IPS-NIHi11 (cell line): Measurements from ENCODE around the gene CARMIL1.

Experiments used
- DNase-seq: peaks from one replicate; pipeline ENCODE4 v3.0.0; 2012; ENCODE audit warnings: mixed read lengths, low spot score

The CARMIL1 gene

DNA sequence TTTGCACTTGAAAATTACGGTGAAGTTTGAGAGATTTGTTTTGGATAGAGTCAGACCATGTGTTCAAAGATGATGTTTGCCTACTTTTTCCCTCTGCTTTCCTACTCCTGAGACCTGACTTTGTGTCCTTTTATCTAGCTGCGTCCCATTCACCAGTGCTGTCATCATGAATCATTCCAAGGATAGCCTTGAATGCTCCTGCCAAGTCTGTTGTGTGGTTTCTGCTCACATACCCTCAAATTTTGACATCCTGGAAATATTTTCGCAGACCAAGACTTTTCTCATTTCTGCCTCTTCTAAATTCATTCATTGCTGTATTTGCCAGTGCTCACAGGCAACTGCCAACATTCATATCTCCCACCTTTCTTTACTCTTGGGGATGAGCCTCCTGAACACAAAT is 197.0 kb downstream of the CARMIL1 start:
- no peak for DNase-seq

DNA sequence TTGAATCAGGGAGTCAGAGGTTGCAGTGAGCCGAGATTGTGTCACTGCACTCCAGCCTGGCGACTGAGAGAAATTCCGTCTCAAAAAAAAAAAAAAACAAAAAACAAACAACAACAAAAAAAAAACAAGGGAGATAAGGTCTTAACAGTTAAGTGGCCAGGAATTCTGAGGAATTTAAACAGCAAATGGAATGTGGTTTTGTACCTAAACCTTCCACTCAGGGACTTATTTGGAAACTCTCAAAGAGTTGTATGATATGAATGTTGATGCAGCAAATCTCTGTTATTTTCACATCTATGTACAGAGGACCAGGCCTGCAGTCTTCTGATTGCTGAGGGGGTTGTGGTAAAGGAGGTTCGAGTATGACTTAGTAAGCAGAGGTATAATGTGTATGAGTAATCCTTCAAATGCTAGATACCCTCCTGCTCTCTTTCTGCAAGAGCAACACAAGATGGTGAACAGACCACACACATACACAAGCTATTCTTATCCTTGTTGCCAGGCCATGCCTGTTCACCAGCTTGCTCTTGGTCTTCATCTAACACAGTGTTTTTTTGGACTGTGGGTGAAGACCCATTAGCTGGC is 197.9 kb downstream of the CARMIL1 start:
- DNase-seq, result no peak

GRCh38 chr6:25478973-25479372 is 199.8 kb downstream of the CARMIL1 start:
- DNase-seq, result no peak

- DNase-seq, result no peak
These were observed 202.1 kb downstream of the CARMIL1 start for GRCh38 chr6:25481267-25481666.

DNA sequence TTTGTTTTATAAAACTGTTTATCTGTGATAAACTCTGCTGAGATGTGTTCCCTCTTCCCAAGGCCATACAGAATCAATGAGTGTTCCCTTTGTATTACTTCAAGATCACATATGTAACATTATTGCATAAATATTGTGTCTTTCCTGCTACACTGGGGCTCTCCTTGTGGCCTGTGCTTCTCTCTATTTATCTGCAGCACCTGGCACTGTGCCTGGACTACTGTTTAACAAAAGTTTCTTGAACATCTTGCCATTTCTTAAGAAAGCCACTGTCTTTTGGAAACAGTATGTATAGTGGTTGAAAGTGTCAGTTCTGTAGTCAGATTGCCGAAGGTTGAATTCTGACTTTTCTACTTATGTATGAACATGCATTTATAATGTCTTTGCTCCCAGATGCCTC is 203.8 kb downstream of the CARMIL1 start:
- no peak for DNase-seq

- DNase-seq, result no peak
These were observed 204.8 kb downstream of the CARMIL1 start for GRCh38 chr6:25483943-25484342.

DNA sequence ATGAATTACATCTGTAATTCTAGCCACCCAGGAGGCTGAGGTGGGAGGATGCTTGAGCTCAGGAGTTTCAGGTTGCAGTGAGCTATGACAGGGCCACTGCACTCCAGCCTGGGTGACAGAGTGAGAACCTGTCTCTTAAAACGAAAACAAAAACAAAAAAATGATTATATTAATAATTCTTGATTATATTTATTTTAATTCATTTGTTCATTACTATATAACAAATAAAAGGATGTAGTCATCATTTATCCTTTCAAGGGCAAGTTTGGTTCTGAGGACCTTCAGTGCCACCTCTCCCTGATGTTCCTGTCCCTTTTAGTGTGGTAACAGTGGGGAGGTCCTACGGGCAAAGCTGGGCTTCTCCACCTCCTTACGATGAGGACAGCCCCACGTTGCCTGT is 205.7 kb downstream of the CARMIL1 start:
- no peak for DNase-seq

- no peak for DNase-seq
These were observed 206.8 kb downstream of the CARMIL1 start for GRCh38 chr6:25485821-25486534.

DNA sequence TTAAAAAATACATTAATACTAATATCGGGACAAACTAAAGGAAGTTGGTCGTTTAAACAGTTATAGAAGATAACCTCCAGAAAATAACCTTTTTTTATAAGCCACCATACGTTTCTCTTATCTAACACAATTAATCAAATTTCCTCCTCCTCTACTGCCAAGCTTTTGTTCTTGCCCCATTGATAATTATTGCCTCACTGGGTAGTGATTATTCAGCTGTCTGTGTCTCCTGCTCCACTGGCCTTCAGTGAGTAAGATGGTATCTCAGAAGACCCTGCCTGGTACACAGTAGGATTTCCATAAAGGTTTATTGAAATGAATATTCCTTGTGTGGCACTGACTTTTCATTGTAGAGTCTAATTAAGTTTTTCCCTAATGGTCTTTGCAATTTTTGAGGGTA is 207.4 kb downstream of the CARMIL1 start:
- DNase-seq, result no peak

DNA sequence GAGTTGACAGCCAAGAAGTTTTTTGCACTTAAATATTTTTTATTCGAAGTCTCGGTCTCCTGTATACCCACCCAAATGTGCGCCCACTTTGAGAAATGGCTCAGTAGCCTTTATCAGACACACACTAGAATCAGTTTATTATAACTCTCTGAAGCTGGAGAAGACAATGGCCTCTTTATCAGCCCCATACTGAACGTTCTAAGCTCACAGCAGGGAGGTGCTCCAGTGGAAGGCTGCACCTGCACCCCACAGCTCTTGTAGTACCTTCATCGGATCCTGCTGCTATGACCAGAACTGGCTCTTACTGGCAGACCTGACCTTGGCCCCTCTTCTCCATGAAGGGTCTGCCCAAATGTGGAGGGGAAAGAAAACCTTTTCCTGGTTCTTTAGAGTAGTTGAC is 207.8 kb downstream of the CARMIL1 start:
- no peak for DNase-seq

DNA sequence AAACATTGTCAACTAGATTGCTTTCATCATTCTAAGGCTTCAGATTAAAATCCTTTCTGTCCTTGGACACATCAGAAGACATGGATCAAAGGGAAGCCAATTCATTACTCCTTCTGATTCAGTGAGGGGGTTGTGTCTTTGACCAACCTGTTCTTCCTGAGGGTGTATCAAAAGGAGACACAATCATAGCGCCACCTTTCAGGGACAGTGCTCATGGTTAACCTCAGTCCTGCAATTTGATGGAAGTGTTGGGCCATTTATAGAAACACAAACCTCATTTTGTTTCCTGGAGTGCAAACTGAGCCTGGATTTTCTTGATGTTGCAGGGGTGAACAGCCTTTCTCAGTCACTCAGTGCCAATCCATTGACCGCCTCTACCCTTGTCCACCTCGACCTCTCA is 209.0 kb downstream of the CARMIL1 start:
- no peak for DNase-seq

DNA sequence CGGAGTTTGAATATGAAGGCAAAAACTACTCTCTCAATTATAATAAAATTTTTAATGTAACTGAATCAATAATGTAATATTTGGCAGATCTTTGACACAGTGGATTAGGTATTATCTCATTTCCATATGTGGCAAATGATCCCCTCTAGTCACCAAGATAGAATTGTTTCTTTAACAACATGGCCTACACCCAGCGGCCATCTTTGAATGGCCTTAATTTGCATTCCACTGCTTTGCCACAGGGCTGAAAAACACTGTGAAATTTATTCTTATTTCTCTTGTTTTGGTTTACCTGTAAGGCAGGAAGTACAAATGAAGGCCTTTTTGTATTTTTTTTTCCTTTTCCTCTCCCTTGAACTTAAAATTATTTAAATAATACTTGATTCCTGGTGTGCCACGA is 210.2 kb downstream of the CARMIL1 start:
- no peak for DNase-seq

DNA sequence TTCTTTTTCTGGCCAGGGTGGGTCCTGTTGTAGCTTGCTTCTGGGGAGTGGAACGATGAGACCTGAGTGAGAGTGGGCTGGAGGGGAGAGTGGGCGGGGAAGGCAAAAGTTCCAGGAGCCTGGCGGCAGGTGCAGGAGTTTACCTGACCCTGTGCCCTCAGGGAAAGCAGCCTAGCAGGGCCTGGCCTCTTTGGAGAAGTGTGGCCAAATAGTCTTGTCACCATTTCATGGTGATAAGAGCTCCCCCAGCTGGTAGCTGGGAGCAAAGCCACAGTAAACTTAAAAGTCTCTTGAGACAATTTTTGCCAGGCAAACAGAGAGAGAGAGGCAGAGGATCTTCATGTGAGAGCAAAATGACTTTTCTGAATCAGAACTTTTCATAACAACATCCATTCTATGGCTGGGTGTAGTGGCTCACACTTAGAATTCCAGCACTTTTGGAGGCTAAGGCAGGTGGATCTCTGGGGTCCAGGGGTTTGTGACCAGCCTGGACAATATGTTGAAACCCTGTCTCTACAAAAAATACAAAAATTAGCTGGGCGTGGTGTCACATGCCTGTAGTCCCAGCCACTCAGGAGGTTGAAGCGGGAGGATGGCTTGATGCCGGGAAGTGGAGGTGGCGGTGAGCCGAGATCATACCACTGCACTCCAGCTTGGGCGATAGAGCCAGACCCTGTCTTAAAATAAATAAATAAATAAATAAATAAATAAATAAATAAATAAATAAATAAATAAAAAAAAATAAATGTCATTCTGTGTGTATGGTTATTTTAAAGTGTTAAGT is 211.0 kb downstream of the CARMIL1 start:
- peak; percentile 77 for DNase-seq

- DNase-seq, result no peak
These were observed 213.8 kb downstream of the CARMIL1 start for GRCh38 chr6:25492951-25493350.

DNA sequence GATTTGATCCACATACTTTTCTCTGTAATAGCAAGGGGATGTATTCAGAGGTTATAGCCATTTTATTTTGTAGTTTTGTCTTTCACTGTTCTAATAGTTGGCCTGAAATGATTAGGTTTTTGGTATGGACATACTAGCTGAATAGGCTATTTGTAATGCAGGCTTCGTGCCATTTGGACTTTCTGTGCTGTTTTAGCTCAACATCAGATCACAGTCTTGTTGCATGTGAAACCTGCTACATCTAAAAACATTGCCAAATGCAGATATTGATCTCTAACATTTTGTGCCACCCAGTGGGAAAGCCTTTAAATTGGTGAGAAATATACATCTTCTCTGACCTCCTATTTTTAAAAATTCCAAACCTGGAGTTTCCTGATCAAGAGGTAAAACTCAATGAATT is 215.3 kb downstream of the CARMIL1 start:
- no peak for DNase-seq

DNA sequence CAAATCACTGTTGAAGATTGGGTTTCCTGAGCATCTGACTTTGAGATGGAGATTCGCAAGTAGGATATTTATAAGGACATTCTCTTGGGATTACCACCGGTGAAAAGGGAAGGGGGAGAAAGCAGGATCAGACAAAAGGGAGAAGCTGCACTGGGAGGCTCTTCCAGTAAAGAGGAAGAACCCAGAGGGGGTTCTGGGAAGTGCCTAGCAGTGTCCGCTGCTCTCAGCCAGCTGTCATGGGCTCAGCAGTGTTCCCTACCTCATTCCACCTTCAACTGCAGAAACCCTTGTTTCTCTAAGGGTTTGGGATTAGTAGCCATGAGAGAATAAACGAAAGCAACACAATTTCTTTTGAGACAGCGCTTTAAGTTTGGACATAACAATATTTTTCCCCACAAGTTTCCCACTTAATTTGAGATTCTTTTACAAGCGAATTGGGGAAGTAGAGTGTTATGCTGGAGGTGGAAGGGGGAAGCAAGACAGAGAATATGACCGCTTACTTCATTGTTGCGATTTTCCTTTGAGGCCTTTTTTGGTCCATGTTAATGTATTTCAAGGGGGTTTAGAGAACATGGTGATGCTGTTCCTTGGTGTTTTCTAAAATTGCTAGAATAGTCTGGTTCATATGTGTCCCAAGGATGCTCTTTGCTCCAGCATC is 218.3 kb downstream of the CARMIL1 start:
- DNase-seq, result no peak

GRCh38 chr6:25498505-25498904 is 219.3 kb downstream of the CARMIL1 start:
- DNase-seq, result no peak

DNA sequence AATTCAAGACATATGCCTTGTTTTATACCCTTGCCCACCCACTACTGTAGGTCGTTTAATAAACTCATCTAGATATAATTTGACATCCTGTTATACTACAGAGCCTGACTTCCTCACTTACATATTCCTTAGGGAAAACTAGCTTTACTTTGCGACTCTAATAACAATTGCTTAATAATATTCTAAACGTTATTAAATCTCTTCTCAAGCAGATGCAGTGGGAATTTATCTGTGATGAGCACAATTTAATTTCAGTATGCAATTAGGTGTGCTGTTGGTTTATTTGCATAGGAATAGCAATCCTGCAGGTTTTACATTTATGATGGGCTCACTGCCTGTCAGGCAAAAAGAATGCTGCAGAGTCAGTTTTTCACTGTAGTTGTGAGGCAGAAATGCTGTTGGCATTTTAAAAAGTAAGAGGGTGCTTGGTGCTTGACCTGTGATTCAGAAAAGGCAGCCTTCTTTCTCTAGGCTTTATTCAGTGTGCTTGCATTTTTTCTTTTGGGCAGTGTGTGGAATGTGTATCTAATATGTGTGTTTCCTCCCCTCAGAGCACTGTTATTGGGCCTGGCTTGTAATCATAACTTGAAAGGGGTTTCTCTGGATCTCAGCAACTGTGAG is 220.6 kb downstream of the CARMIL1 start:
- DNase-seq, result no peak

DNA sequence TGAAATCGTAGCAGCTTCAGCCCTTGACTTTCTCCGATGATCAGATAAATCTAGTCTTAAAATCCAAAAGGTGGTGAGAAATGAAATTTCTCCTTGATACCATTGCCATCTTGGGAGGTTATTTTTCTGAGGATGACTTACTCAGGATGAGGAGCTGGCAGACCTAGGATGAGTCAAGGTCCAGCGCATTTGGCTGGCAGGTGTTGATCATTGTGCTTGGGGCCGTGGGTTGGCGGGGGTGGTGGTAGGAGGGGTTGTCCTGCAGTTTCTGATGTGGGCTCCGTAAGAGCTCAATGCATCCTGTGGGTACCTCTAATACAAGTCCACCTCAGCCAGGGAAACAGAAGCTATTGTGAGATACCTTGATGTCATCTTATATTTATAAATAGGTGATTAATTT is 224.5 kb downstream of the CARMIL1 start:
- no peak for DNase-seq

GRCh38 chr6:25504661-25505060 is 225.5 kb downstream of the CARMIL1 start:
- no peak for DNase-seq

GRCh38 chr6:25506020-25506419 is 226.8 kb downstream of the CARMIL1 start:
- no peak for DNase-seq

DNA sequence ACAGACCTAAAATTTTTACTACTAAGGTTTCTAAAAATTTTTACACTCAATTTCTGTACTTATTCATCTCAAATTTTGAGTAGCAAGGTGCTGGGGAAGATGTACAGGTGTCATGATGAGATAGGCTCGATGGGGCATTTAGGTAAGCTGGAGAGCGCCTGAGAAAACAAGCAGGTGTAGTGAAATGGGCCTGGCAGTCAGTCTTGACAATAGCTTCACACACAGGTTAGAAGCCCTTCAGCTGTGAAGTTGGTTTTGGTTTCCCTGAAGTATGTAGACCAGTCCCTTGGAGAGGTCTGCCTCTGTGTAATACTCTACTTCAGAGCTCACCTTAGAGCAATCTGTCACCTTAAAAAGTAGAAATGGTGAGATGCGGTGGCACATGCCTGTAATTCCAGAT is 228.9 kb downstream of the CARMIL1 start:
- DNase-seq, result no peak
